NOMO-1 treated with DMSO at 0.1 percent for 48 hours (cell line): Measurements from ENCODE around the gene CEBPG.

ENCODE experiments used
- DNase-seq: peaks from one replicate; lab custom pipeline; 2025; ENCODE audit not compliant: unreplicated experiment; lab: John Stamatoyannopoulos, UW

The CEBPG gene

DNA sequence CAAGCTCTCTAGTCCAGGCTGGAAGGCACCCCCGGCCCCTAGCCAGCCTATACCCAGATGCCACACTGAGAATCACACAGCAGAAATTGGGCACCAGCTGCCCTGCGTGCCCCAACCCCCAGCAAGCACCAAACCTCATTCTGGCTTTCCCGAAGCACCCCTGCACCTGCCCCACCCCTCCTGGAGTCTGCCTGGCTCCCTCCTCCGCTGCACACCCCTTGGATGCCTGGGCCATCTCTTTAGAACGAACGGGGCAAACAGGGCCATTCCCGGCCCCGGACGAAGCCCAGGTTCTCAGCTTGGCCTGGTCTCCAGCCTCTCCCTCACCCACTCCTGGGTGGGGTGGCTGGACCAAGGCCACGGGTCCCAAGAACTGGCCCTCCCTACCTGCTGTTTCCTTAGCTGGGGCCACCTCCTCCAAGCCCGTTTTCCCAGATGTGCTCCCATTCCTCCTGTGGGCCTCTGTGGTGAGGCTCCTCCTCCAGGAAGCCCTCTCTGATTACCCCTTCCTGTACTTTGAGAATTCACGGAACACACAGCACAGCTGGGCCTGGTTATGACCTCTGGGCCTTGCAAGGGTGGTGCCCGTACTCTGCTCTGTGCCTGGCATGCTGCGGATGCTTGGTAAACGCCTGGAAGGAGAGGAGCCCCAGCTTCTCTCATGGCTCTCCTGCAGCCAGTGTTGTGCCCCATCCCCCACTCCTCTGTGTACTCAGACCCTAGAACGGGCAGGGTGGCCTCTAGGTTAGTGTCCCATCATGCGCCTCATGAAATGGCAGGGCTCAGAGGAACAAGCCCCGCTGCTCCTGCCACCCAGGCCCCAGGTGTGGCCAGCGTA lies 21.4 kb downstream of the CEBPG start:
- DNase-seq, result no peak

DNA sequence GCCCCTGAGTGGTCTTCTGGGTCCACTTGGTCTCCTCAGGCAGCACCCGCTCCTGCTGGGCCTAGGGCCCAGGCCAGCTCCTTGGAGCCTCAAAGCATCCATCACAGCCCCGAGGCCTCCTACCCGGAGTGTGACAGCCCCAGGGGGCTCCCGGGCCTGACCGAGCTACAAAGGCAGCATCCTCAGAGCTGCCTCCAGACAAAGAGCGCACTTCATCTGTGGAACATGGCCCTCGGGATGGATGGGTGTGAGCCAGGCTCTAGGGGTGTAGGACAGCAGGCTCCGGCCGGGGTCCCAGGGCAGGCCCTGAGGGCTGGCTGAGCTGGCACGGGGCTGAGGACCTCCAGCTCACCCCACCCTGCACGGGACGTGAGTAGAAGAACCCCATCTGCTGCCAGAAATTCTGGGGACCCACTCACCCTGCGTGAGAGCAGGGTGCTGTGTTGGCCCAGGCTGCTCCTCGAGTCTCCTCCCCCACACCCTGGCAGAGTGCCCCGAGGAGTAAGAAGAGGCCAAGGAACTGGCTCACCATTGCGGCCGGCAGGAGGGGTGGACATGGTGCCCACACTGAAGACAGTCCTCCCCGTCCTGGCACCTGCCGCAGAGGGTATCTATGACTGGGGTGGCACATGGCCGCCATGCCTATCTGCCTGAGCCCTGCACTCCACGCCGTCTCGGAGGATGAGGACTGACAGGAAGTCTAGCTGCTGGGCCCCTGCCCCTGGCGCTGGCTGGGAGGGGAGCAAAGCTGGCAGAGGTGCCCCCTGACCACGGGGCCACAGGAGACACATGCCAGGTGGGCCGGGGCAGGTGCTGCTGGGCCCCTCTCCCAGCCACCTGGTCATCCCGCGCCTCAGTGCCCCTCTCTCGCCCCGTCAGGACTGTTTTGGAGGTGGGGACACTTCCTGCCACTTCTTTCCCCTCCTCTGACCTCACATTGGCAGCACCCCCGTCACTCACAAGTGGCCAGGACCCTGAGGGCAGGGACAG lies 22.3 kb downstream of the CEBPG start:
- DNase-seq, result no peak

DNA sequence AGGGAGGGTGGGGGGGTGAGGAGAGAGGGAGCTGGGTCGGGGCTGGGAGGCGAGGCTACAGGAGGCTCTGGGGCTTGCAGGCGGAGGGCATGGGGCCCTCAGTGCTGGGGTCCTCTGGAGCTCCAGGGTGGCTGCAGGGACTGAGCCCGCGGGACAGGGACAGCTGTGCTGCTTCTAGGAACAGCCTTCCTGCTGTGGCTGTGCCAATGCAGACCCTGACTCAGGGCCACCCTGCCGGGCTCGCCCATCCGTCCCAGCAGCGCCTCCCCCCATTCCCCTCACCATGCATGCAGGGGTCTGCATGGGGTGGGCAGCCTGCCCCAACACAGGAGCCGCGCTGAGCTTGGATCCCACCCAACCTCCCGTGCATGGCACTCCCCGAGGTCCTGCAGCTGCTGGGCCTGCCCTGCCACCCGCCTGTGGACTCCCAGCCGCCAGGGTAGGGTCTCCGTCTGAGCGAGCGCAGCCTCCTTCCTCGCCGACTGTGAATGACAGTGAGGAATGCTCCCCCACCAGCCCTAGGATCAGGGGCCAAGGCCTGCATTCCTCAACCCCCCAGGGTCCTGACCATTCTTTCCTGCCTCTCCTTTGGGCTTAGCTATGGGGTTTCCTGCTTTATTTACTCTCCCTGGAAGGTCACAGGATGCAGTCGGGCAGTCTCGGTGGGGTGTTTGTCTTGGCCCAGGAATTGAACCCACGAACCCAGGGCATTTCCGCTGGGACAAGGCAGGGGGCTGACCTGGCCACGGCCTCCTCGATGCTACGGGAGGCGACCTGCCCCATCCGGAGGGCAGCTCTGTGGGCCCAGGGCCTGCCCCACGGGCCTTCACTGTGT lies 23.4 kb downstream of the CEBPG start:
- DNase-seq, result no peak

DNA sequence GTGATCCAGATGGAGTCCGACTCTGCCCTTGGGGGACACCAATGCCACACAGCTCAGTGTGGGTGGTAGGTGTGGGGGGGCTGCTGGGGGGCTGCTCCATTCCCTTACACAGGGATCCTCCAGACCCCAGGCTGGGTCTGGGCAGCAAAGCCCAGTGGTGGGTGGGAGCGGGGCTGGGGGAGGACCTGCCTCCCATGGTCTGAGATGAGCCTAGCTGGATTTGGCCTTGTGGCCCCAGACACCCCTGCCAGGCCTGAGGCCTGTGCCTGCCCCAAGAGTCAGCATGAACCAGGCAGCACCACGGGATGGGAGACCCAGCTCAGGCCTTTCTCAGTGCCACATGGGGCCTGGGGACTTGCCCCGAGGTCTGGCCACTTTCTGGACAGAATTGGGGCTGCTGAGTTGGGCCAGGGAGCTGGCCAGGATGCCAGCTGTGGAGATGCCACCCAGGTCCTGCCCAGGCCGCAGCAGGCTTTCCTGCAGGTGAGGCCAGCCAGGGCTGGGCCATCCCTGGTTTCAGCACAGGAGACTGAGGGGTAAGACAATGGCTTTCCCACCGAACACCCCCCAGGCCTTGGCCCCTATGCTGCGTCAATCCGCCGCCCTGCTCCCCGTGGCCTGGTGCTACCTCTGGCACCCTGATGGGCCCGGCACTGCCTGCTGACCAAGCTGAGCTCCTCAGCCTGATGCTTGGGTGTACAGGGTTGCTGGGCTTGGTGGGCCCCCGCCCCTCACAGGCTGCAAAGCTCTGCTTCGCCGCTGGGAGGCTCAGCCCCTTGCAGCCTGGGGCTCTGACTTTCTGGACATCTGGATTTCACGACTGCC lies 24.2 kb downstream of the CEBPG start:
- DNase-seq, result no peak

DNA sequence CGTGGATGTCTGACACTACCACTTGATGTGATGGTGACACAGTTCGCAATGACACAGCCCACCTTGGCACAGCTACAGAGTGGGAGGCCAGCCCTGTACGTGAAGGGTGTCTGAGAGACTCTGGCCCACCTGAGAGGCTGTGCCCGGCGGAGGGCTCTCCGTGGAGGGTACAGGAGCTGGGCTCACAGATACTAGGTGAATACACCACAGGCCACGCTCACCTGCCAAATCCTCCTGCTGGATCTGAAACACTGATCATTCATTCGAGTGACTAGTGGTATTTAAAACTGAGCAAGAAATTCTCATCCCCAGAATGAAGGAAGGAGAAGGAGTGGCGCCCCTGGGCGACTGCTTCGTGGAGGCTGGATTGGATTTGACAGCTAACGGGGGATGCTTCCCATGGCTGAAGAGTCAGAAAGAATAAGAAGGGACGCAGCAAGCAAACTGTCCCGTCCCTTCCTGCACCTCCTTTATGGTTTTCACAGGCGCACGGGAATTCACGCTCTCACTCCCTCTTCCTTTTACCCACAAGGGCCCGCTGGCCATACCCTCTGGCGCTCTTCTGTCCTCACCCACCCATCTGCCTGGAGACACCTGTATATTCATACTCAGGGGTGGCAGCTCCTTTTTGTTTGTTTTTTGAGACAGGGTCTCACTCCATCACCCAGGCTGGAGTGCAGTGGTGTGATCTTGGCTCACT lies 25.0 kb downstream of the CEBPG start:
- DNase-seq, result no peak

DNA sequence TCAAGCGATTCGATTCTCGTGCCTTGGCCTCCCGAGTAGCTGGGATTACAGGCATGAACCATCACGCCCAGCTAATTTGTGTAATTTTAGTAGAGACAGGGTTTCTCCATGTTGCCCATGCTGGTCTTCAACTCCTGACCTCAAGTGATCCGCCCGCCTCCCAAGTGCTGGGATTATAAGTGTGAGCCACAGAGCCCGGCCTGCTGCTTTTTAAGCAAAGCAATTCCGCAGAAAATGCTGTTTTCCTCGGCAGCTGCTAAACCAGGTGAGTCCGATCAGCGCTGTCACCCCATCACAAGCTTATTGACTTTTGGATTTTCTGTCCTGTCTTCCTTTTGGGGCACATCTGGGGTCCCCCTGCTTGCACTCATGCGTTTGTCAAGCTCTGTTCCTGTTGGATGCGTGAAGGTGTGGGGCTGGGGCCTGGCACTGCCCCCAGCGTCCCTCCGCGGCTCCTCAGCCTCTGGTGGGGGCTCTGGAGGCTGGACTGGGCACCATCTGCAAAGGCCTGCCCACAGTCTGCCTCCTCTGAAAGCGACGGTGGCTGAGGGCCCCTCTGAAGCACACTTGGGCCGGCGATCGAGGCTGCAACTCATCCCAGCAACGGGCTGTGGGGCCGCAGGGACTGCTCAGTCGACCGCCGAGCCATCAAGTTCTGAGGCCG lies 25.7 kb downstream of the CEBPG start:
- no peak for DNase-seq

DNA sequence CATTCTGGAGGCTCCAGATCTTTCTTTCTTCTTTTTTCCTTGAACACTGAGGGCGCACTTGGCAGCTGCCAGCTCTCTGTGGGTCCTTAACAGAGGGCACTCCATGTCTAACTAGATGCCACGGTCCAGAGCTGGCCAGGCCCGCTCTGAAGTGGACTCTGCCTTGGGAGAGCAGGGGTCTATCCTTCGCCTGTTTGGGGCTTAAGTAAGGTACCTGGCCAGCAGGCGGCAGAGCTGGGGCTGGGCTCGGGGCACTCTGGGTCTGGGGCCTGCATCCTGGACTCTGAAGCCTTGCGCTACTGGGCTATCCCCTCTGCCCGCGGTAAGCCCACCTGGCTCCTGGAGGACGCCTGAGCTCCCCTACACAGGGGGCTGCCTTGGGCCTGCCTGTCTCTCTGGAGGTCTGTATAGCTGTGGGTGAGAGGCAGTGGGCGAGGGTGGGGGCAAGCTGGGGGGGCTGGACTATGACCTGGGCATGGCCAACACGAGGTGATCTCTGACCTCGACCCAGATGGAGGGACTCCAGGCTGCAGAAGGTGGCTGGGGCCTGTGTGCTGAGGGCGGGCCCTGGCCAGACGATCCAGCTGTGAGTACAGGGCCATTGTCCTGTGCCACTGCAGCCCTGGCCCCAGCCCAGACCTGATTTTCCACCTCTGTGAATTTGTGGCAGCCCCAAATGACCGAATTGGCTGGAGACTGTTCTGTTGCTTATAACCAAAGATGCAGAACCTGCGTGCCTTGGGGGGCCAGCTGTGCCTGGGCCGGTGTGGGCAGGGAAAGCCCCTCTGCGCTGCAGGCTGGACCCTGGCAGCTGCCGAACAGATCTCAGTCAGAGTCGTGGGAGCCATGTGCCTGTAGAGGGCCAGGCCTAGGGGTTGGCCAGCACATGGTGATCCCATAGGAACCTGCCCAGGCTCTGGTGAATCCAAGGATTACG lies 26.5 kb downstream of the CEBPG start:
- DNase-seq, result no peak

DNA sequence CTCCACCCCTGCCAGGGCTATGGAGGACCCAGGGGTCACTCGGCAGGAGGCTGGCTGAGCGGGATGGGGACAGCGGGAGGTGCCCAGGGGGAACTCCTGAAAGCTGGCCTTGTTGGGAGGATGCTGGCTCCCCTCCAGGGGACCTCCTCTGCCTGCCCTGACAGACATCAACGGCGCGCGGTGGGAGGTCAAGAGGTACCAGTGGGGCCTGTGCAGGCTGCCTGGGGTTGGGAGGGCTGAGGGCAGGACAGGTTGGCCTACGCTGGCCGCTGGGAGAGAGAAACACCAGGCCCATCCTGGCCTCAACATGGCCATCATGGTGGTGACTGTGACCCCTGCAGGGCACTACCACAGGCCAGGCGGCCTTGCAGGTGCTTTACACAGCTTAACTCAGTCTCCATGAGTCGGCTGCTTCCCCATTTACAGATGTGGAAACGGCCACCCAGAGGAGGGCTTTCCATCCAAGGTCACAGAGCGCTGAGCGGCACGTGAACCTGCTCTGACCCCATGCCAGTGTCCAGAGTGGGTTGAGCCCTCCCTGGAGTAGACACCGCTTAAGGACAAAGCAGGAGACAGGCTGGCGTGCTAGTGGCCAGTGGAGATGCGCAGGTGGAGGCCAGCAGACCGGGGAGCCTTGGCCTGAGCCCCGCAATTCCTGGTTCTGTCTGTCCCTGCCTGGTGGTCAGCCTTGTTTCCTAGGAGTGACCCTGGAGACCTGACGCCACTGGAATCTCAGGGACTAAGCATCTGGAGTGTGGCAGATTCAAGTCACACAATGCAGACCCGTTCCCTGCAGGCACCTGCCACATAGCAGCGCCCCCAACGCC lies 27.6 kb downstream of the CEBPG start:
- DNase-seq, result no peak

DNA sequence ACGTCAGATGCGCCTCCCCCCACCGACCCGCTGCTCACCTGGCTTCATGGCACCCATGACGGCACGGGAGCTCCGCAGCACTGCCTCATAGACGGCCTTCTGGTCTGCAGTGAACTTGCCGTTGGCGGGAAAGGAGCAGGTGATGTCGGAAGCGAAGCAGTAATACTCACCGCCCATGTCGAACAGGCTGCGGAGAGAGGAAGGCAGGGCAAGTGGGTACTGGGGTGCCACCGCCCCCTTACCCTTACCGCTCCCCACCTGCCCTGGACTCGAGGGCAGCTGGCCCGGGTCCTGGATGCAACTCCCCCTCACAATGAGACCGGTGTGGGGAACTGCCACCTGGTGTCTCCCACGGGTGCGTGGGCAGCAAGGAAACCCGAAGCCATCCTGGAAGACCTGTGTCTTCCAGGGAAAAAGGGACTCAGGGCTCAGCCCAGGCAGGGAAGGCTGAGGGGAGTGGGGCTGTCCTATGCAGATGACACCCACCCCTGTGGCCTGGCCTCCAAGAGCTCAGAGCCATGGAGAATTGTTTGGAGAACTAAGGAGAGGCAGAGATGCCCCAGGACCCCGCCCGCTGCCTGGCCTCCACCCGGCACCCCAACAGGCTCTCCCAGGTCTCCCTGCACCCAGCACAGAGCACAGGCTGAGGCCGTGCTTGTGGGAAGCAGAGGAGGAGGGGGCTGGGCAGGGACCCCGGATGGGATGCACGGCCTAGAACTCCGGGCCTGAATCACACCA lies 28.3 kb downstream of the CEBPG start:
- no peak for DNase-seq

DNA sequence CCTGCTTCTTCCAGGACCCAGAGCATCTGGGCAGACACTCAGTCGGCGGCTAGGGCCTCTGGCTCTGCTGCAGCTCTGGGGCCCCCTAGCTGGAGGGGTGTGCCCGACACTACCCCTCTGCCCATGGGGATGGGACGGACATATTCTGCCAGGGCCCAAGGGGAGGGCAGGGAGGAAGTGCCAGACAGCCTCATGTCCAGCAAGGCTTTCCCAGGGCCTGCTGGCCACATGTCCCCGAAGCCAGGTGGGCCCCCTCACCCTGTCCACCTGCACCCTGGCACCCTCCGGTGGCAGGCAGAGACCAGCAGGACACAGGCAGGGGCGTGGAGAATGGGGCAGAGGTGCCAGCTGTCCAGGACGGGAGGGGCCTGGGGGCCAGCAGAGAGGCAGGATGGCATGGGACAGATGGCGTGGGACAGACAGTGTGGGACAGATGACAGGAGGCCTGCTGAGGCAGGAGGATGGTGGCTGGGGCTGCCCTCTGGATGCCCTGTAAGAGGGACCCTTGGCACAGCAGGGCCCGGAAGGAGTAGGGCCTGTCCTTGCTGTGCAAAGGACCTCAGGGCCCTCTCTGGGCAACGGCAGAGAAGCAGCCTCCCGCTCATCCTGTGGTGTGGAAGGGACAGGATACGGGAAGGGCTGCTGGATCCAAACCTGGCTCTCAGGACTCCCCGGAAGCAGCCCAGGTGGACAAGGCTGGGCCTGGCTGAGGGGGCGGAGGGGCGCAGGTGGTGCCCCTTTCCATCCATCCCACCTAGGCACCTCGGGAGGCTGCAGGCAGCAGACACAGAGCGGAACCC lies 29.1 kb downstream of the CEBPG start:
- no peak for DNase-seq

DNA sequence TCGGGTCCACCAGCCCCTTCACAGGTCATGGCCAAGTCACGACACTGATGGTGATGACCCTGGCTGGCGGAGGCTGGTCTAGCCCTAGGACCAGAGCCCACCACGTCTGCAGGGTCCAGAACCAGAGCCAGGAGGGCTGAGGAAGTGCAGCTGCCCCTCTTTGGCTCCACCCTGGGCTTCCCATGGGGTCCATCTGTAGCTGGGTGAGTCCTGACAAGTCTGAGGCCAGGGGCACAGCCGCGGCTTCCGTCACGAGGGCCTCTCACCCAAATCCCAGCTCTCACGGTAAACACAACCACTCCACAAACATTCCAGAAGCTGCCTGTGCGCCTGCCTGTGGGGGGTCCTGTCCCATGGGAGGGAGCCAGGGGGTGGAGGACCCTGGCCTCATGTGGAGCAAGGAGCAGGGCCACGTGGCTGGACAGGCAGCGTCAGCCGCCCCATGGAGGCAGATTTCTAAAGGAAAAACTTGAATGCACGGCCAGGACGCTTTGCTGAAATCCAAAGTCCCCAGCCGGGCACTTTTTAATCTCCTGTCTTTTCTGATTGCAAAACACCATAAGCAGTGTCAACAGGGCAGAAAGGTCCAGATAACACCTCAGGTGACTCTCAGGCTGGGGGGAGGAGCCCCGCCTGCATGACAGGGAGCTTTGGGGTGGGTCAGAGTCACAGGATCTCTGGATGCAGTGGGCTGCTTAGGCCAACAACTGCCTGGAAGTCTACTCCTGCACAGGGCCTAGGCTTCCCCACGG lies 29.9 kb downstream of the CEBPG start:
- DNase-seq, result no peak

DNA sequence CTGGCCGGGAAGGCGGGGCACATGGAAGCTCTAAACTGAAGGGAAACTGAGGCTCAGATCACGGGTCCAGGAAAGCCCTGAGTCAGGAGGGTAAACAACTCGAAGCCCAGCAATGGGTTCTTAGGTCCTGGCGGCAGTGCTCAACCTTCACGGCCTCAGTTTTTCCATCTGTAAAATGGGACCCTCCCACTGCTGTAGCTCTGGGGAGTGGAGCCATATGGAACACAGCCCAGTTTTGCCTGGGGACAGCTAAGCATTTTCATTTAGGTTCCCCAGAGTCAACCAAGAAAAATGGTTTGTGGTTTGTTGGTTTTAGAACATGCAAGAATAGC lies 30.4 kb downstream of the CEBPG start:
- DNase-seq, result no peak

DNA sequence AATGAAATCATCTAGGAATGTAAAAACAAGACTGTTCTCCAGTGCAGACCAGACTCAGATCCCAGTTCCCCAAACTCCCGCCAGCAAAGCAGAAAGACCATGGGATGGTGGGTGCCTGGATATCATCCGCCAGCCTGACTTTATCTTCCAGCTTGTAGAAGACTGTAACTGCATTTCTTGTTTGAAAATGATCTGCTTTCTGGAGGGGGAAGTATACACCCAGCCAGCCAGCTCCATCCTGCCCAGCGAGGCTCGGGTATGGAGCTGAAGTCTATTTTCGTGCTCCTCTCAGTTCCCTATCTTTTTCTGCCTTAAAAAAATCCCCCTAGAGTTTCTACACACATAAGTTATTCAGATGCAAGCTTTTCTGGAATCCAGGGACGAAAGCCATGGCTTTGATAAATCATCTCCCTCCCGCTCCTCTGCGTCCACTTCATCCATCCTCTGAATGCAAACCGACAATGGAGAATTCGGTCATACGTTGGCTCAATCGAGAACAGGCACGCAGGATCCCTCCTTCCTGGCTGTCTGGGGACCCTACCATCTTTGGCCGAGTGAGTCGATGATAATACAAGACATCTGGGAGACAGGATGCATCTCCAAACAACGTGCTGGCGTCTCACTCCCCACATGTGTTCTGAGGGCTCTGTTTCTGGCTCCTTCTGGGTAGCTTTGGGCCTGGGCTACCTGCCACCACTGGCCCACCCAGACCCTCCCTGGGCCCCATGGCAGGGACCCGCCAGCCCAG lies 31.2 kb downstream of the CEBPG start:
- DNase-seq, result peak; percentile 48

DNA sequence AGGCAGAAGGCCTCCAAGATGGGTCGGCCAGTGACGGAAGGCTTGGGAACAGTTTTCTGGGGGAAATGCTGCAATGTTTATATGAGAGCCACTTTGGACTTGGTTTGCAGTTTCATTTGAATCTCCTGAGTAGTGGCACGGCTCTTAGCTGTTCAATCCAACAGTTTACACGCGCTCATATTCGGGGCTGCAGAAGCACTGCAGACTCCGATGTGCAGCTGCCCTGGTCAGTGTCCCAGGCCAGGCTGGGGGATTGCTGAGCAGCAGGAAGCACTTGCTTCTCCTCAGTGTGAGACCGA lies 31.7 kb downstream of the CEBPG start:
- no peak for DNase-seq
